DOHH2 (cell line): Measurements from ENCODE around the gene SLC44A2.

Experiments used
- H3F3A ChIP-seq: fragments of 200-600 bp; sonication (generic), shearing (Covaris generic); 2 replicates; pipeline ENCODE4 v1.6.0; 2016; ENCODE audit warnings: antibody characterized with exemption, mild to moderate bottlenecking; ENCODE audit not compliant: control insufficient read depth, insufficient read depth
- H3K27ac ChIP-seq: fragments of 200-600 bp; sonication (generic); 2 replicates; pipeline ENCODE4 v1.5.1; 2014; ENCODE audit warnings: low read depth, mild to moderate bottlenecking, low read length, moderate library complexity
- H3K27me3 ChIP-seq: fragments of 200-600 bp; sonication (generic); 2 replicates; pipeline ENCODE4 v1.6.1; 2014; ENCODE audit warnings: mild to moderate bottlenecking, low read length, mixed read lengths; ENCODE audit not compliant: control insufficient read depth
- H3K36me3 ChIP-seq: fragments of 200-600 bp; sonication (generic); 2 replicates; pipeline ENCODE4 v1.6.1; 2014; ENCODE audit warnings: mild to moderate bottlenecking, low read length, moderate library complexity, mixed read lengths; ENCODE audit not compliant: control insufficient read depth
- H3K4me1 ChIP-seq: fragments of 200-600 bp; sonication (generic); 2 replicates; pipeline ENCODE4 v1.6.1; 2014; ENCODE audit warnings: mild to moderate bottlenecking, low read length, mixed read lengths; ENCODE audit not compliant: control insufficient read depth
- H3K4me2 ChIP-seq: fragments of 200-600 bp; sonication (generic); 2 replicates; pipeline ENCODE4 v1.6.0; 2014; ENCODE audit warnings: mild to moderate bottlenecking, low read length, moderate library complexity
- H3K4me3 ChIP-seq: fragments of 200-600 bp; sonication (generic); 2 replicates; pipeline ENCODE4 v1.5.1; 2014; ENCODE audit warnings: mild to moderate bottlenecking, low read length, mixed read lengths
- H3K79me2 ChIP-seq: fragments of 200-600 bp; sonication (generic); 2 replicates; pipeline ENCODE4 v1.6.1; 2014; ENCODE audit warnings: mild to moderate bottlenecking, low read length, mixed read lengths; ENCODE audit not compliant: control insufficient read depth
- H3K9me2 ChIP-seq: fragments of 200-600 bp; sonication (generic); replicated peaks from 2 replicates; pipeline ENCODE4 v1.6.1; 2014; ENCODE audit warnings: mild to moderate bottlenecking, low read length, mixed read lengths; ENCODE audit not compliant: control insufficient read depth
- H3K9me3 ChIP-seq: fragments of 200-600 bp; sonication (generic); 2 replicates; pipeline ENCODE4 v1.6.1; 2014; ENCODE audit warnings: antibody characterized with exemption, low read length, mixed read lengths; ENCODE audit not compliant: control insufficient read depth, insufficient read depth
- H4K20me1 ChIP-seq: fragments of 200-600 bp; sonication (generic); 2 replicates; pipeline ENCODE4 v1.6.0; 2014; ENCODE audit warnings: low read depth, mild to moderate bottlenecking, antibody characterized with exemption, low read length, moderate library complexity; ENCODE audit not compliant: control insufficient read depth, insufficient read depth
- CTCF ChIP-seq: fragments of 200-600 bp; sonication (generic); IDR thresholded peaks from one replicate; pipeline ENCODE4 v1.5.1; 2014; ENCODE audit warnings: antibody characterized with exemption, mild to moderate bottlenecking, low read depth, low read length; ENCODE audit not compliant: poor library complexity, severe bottlenecking
- EZH2phosphoT487 ChIP-seq: fragments of 200-600 bp; sonication (generic); IDR thresholded peaks from 2 replicates; pipeline ENCODE4 v1.6.1; 2017; ENCODE audit warnings: borderline replicate concordance, mild to moderate bottlenecking, antibody characterized with exemption, low read length, moderate library complexity, mixed read lengths

SLC44A2 gene

GRCh38 chr19:10587022-10587838, 38.1 kb upstream of the SLC44A2 start, which contains the start of gene AP1M2:
Gene AP1M2 (minus strand): TSS chr19:10587312. CDS start chr19:10587231, 81 bp downstream.
- H3K4me2 ChIP-seq = no peak within 1 kb of the TSS

DNA sequence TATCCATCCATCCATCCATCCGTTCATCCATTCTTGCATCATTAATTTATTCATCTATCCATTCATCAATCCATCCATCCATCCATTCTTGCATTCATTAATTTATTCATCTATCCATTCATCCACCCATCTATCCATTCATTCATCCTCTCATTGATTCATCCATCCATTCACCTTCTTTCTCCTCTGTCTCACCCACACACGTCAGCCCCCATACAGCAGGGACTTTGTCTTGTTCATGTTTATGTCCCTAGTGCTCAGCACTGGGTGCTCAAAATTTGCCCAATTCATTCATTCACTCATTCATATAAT, 37.6 kb upstream of the SLC44A2 start:
- TF ChIP-seq CTCF (no peak), EZH2phosphoT487 (no peak)
- H4K20me1 ChIP-seq = no peaks in the 10 kb centered on the region
- no peaks in the 10 kb centered on the region for H3F3A ChIP-seq
- H3K27ac ChIP-seq = no peak overlapping the region
- peaks cover 20% of the 10 kb centered on the region for H3K4me1 ChIP-seq
- H3K4me2 ChIP-seq = no peak overlapping the region
- H3K9me2 ChIP-seq = no peaks in the 10 kb centered on the region
- no peaks in the 10 kb centered on the region for H3K27me3 ChIP-seq
- no peaks in the 10 kb centered on the region for H3K36me3 ChIP-seq
- H3K79me2 ChIP-seq = no peaks in the 10 kb centered on the region
- no peaks in the 10 kb centered on the region for H3K9me3 ChIP-seq
- H3K4me3 ChIP-seq = no peak overlapping the region

More at GRCh38 chr19:10587022-10587838, 38.1 kb upstream of the SLC44A2 start, which contains the start of gene AP1M2:
- Histone ChIP-seq H3K79me2 (no peaks in the 10 kb centered on the region), H3K9me2 (no peaks in the 10 kb centered on the region), H4K20me1 (no peaks in the 10 kb centered on the region), H3K9me3 (no peaks in the 10 kb centered on the region), H3K36me3 (no peaks in the 10 kb centered on the region), H3K4me3 (no peak within 1 kb of the TSS), H3F3A (no peaks in the 10 kb centered on the region), H3K27me3 (no peaks in the 10 kb centered on the region), H3K27ac (no peak within 1 kb of the TSS), H3K4me1 (peaks cover 14% of the 10 kb centered on the region)
- TF ChIP-seq CTCF = no peak
- TF ChIP-seq EZH2phosphoT487 = no peak

DNA sequence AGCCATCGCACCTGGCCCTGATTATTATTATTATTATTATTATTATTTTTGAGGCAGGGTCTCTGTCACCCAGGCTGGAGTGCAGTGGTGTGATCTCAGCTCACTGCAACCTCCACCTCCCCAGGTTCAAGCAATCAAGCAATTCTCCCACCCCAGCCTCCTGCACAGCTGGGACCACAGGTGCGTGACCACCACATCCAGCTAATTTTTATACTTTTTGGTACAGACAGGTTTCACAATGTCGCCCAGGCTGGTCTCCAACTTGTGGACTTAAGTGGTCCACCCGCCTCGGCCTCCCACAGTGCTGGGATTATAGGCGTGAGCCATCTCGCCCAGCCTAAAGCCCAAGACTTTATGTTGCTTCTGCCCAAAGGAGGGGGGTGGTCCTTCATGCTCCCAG, 32.2 kb upstream of the SLC44A2 start:
- no peaks in the 10 kb centered on the region for H4K20me1 ChIP-seq
- peak overlapping the region; percentile 46 for H3K4me2 ChIP-seq
- peaks cover 6% of the 10 kb centered on the region; the same call in 1 of the 2 replicates for H3K27me3 ChIP-seq
- TF ChIP-seq CTCF = no peak
- no peak for TF ChIP-seq EZH2phosphoT487
- no peaks in the 10 kb centered on the region for H3K36me3 ChIP-seq
- no peaks in the 10 kb centered on the region for H3K9me3 ChIP-seq
- H3K27ac ChIP-seq = peak overlapping the region; percentile 25; the same call in 1 of the 2 replicates
- peak overlapping the region; percentile 18 for H3K4me3 ChIP-seq
- H3K79me2 ChIP-seq = no peaks in the 10 kb centered on the region
- peaks cover 52% of the 10 kb centered on the region for H3K4me1 ChIP-seq
- no peaks in the 10 kb centered on the region for H3K9me2 ChIP-seq
- 0 out of 2 replicates have a peak, but pooled peaks cover 5% of the 10 kb centered on the region for H3F3A ChIP-seq
